D721Med (cell line): ENCODE measurements around the gene XAGE1A.
"Not testable (repeated sequence)": the region's sequence is repeated elsewhere in the genome, so short reads cannot be mapped to it uniquely, and the experiment has no call there.

Experiments
- DNase-seq: peaks from one replicate; pipeline ENCODE4 v3.0.0; 2011; ENCODE audit warnings: low spot score; ENCODE audit not compliant: insufficient read length
- FAIRE-seq: peaks from 2 replicates; lab custom pipeline; 2011; peaks lifted over from hg19 to GRCh38; lab: Jason Lieb, UNC
- CTCF ChIP-seq: IDR thresholded peaks from 2 replicates; pipeline ENCODE4 v1.5.1; 2012; ENCODE audit warnings: mild to moderate bottlenecking, control low read depth; ENCODE audit not compliant: insufficient read depth; ENCODE audit errors: missing control alignments

XAGE1A gene

GRCh38 chrX:52542311-52542710 lies 46.7 kb downstream of the XAGE1A start:
- FAIRE-seq, result no peak
- DNase-seq, result no peak
- TF ChIP-seq CTCF, result no peak

DNA sequence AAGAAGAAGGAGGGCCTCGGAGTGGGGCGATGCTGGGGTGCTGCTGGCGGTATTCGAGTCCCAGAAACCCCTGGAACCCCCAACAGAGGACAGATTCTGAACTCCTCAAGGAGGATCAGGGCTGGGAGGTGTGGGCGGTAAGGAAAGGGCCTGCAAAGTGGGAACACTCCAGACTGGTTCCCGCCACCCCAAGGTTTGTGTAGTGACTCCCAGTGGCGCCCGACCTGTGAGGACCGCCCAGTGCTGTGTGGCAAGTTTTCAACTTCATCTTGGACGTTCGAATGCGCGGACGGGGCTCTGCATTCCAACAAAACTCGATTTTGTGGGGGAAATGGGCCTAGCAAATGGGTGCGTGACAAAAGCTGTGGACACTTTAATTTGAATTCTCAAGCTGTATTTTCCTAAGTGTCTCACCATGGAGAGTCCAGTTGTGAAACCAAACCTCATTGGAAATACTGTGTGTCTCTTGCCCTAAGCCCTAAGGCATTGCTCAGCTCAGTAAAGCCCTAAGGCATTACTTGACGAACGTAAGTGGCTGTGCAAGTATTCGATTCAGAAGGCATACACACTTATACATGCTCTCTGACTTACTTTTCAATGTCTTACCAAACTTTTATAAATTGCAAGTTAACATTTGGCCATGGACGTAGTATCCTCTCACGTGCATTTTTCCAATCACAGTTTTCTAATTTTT lies 48.7 kb downstream of the XAGE1A start:
- TF ChIP-seq CTCF, result no peak
- DNase-seq, result no peak
- no peak for FAIRE-seq

GRCh38 chrX:52548769-52549168 lies 53.2 kb downstream of the XAGE1A start:
- not testable (repeated sequence) for DNase-seq, FAIRE-seq
